Spleen (tissue), 11 donors: ENCODE results near the gene SMG7. TPM values are rescaled to one million over a fixed set of nuclear protein-coding genes. Genes with fewer than 3 reads are reported as not detected.

Experiments used
- DNase-seq: peaks from one replicate; pipeline ENCODE4 v3.0.0-alpha.2; 2020
- H3K27ac ChIP-seq, 8 donors: fragments of 200-600 bp; sonication (generic) in 7 of 8; 1 replicate in 4 of 8; 2 replicates in 4 of 8; pipeline versions ENCODE4 v1.5.0 to v1.8.0; 2016 to 2021; ENCODE audit warnings: inconsistent platforms in 4 of 8, mild to moderate bottlenecking in 4 of 8, moderate library complexity in 1 of 8
- H3K27me3 ChIP-seq, 7 donors: fragments of 200-600 bp; sonication (generic) in 6 of 7; replicated peaks in 1 of 7; 1 replicate in 4 of 7; 2 replicates in 3 of 7; pipeline versions ENCODE4 v1.5.0 to v1.8.0; 2016 to 2021; ENCODE audit warnings: inconsistent platforms in 3 of 7, mild to moderate bottlenecking in 1 of 7
- H3K36me3 ChIP-seq, 6 donors: fragments of 200-600 bp; sonication (generic) in 5 of 6; 1 replicate in 4 of 6; 2 replicates in 2 of 6; pipeline versions ENCODE4 v1.5.0 to v1.8.0; 2016 to 2021; ENCODE audit warnings: inconsistent platforms in 2 of 6
- H3K4me1 ChIP-seq, 6 donors: fragments of 200-600 bp; sonication (generic) in 5 of 6; 1 replicate in 3 of 6; 2 replicates in 3 of 6; pipeline versions ENCODE4 v1.5.0 to v1.8.0; 2016 to 2021; ENCODE audit warnings: inconsistent platforms in 3 of 6
- H3K4me3 ChIP-seq, 8 donors: fragments of 200-600 bp; sonication (generic) in 7 of 8; 1 replicate in 4 of 8; 2 replicates in 4 of 8; pipeline versions ENCODE4 v1.5.0 to v1.8.0; 2016 to 2021; ENCODE audit warnings: inconsistent platforms in 4 of 8, mild to moderate bottlenecking in 4 of 8, moderate library complexity in 2 of 8
- H3K9me3 ChIP-seq, 8 donors: fragments of 200-600 bp; sonication (generic) in 7 of 8; 1 replicate in 4 of 8; 2 replicates in 4 of 8; pipeline versions ENCODE4 v1.5.0 to v1.8.0; 2016 to 2021; ENCODE audit warnings: inconsistent platforms in 4 of 8
- POLR2A ChIP-seq, 3 donors: fragments of 450-650 bp; IDR thresholded peaks; one replicate each; pipeline ENCODE4 v1.5.1; 2017; ENCODE audit warnings: antibody characterized with exemption in 3 of 3, mild to moderate bottlenecking in 1 of 3
- POLR2AphosphoS5 ChIP-seq, 3 donors: sonication (generic); formaldehyde crosslinking; IDR thresholded peaks; one replicate each; pipeline ENCODE4 v1.5.1; 2017; ENCODE audit warnings: antibody characterized with exemption in 3 of 3
- WGBS, 5 donors: extraction: QIAGEN DNeasy Blood & Tissue Kit in 3 of 5; methylation state at CpG; one replicate each; pipeline versions ENCODE4 v1.1.5 to v1.1.7; 2013 to 2018; 5-methylcytosine and 5-hydroxymethylcytosine counted together
- intact Hi-C: fragments of 100-400 bp; cut with DNase I; formaldehyde crosslinking; loops from one replicate; pipeline ENCODE4 v1.15.0; 2023; ENCODE audit warnings: low total_unique reads
- polyA plus RNA-seq, 3 donors: library from polyadenylated mRNA; stranded (reverse); fragments of 200-250 nt; gene quantifications; one replicate each; pipeline ENCODE4 v1.2.1, GENCODE V29; 2013
- total RNA-seq, 7 donors: library from RNA; depleted of rRNA in 3 of 7; stranded (reverse); fragments of >200 nt in 3 of 7; fragmentation: NEBNext Ultra II Directional in 4 of 7; extraction: Animal tissue kit (Norgen Biotek cat#: 25700) in 4 of 7; gene quantifications; one replicate each; pipeline versions ENCODE4 v1.1.0 to v1.2.1, GENCODE V29; 2016 to 2021
- TF ChIP-seq, protein P1 (sequence below), 11 experiments: fragments of 200-600 bp in 7 of 11; fragments of 450-650 bp in 4 of 11; sonication (generic) in 4 of 11; IDR thresholded peaks in 8 of 11; conservative IDR thresholded peaks in 3 of 11; 1 replicate in 7 of 11; 2 replicates in 4 of 11; pipeline versions ENCODE4 v1.4.0 to v1.8.0; 2016 to 2021; ENCODE audit warnings: antibody characterized with exemption in 11 of 11, inconsistent platforms in 4 of 11, mild to moderate bottlenecking in 1 of 11
- donor health status: healthy with polysubstance abuse.
- donor health status: DM: no; HTN: no; CAD: no; lungs with moderate emphysema.
- donor health status: DM: no; HTN: no; CAD: no.
- donor health status: Bipolar disorder and iron deficiency.
- donor health status: healthy.
- donor health status: DM: no; HTN: no; CAD: no.
- donor health status: DM: yes; HTN: yes; CAD: no.

The SMG7 gene
- total and polyA plus RNA-seq, 10 donors: 14.1 to 116 (median 53.5) TPM

GRCh38 chr1:183552441-183552840, 80.1 kb downstream of the SMG7 start:
- 84 to 89% (median 87%) methylated on average over 7 of the region's 7 CpGs for WGBS, 5 donors
- intact Hi-C loops: no loop called here
- Histone ChIP-seq H3K4me3 (no peak overlapping the region), H3K9me3 (no peaks in the 10 kb centered on the region), H3K27me3 (no peaks in the 10 kb centered on the region), H3K36me3 (peaks cover 0 to 100% (median 73%) of the 10 kb centered on the region in 6 donors), H3K4me1 (peaks cover 0 to 23% (median 6%) of the 10 kb centered on the region in 6 donors), H3K27ac (peak overlapping the region in 2 of 8 donors; percentile 3 to 25)
- TF ChIP-seq POLR2A (IDR thresholded peaks at IDR 0.05) (no peak), POLR2AphosphoS5 (IDR thresholded peaks at IDR 0.05) (no peak)
- TF ChIP-seq, protein P1, sequence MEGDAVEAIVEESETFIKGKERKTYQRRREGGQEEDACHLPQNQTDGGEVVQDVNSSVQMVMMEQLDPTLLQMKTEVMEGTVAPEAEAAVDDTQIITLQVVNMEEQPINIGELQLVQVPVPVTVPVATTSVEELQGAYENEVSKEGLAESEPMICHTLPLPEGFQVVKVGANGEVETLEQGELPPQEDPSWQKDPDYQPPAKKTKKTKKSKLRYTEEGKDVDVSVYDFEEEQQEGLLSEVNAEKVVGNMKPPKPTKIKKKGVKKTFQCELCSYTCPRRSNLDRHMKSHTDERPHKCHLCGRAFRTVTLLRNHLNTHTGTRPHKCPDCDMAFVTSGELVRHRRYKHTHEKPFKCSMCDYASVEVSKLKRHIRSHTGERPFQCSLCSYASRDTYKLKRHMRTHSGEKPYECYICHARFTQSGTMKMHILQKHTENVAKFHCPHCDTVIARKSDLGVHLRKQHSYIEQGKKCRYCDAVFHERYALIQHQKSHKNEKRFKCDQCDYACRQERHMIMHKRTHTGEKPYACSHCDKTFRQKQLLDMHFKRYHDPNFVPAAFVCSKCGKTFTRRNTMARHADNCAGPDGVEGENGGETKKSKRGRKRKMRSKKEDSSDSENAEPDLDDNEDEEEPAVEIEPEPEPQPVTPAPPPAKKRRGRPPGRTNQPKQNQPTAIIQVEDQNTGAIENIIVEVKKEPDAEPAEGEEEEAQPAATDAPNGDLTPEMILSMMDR (IDR thresholded peaks at IDR 0.05 in 8 of 11, conservative IDR thresholded peaks at IDR 0.05 in 3 of 11): no peak
- DNase-seq: peak; percentile 17

GRCh38 chr1:183552891-183553290, 80.6 kb downstream of the SMG7 start:
- Histone ChIP-seq H3K9me3 (no peaks in the 10 kb centered on the region), H3K27me3 (no peaks in the 10 kb centered on the region), H3K27ac (peak overlapping the region in 1 of 8 donors; percentile 25), H3K36me3 (peaks cover 0 to 100% (median 75%) of the 10 kb centered on the region in 6 donors), H3K4me1 (peaks cover 0 to 20% (median 5%) of the 10 kb centered on the region in 6 donors), H3K4me3 (no peak overlapping the region)
- WGBS, 5 donors: 86 to 92% (median 91%) methylated on average over 6 of the region's 6 CpGs
- peak; percentile 63 for DNase-seq
- intact Hi-C loops: no loop called here
- TF ChIP-seq POLR2AphosphoS5 (IDR thresholded peaks at IDR 0.05) (no peak), POLR2A (IDR thresholded peaks at IDR 0.05) (no peak)
- TF ChIP-seq, protein P1 (IDR thresholded peaks at IDR 0.05 in 8 of 11, conservative IDR thresholded peaks at IDR 0.05 in 3 of 11): no peak

DNA sequence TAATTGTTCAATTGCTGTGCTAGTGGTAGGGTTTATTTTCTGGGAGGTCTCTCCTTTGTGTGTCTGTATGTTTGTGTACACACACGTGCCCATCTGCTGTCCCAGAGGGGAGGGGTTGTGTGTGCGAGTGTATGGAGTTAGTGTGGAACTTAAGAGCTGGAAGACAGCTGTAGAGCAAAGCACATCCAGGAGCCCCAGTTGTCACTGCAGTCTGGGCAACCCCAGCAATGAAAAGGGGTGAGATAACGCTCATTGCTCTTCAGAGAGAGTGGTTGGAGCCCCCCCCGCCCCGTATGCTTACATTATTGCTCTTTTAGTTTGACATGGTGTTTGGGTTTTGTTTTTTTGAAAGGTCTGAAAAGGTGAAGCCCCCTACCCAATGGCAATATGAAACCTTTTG, 81.0 kb downstream of the SMG7 start:
- Histone ChIP-seq H3K27ac (peak overlapping the region in 1 of 8 donors; percentile 25), H3K4me1 (peaks cover 0 to 15% (median 4%) of the 10 kb centered on the region in 6 donors), H3K9me3 (no peaks in the 10 kb centered on the region), H3K36me3 (peaks cover 0 to 100% (median 75%) of the 10 kb centered on the region in 6 donors), H3K27me3 (no peaks in the 10 kb centered on the region), H3K4me3 (no peak overlapping the region)
- DNase-seq: peak; percentile 31
- intact Hi-C loops: no loop called here
- TF ChIP-seq POLR2A (IDR thresholded peaks at IDR 0.05): no peak
- TF ChIP-seq POLR2AphosphoS5 (IDR thresholded peaks at IDR 0.05): no peak
- TF ChIP-seq, protein P1 (IDR thresholded peaks at IDR 0.05 in 8 of 11, conservative IDR thresholded peaks at IDR 0.05 in 3 of 11): no peak
- 82 to 94% (median 90%) methylated on average over 4 to 5 of the region's 5 CpGs for WGBS, 5 donors

GRCh38 chr1:183553764-183554163, 81.5 kb downstream of the SMG7 start:
- intact Hi-C loops: no loop called here
- DNase-seq: no peak
- peaks cover 0 to 100% (median 74%) of the 10 kb centered on the region in 6 donors for H3K36me3 ChIP-seq
- H3K27me3 ChIP-seq: no peaks in the 10 kb centered on the region
- TF ChIP-seq POLR2AphosphoS5 (IDR thresholded peaks at IDR 0.05): no peak
- no peak for TF ChIP-seq POLR2A (IDR thresholded peaks at IDR 0.05)
- TF ChIP-seq, protein P1 (IDR thresholded peaks at IDR 0.05 in 8 of 11, conservative IDR thresholded peaks at IDR 0.05 in 3 of 11): no peak
- no peak overlapping the region for H3K27ac ChIP-seq
- H3K4me1 ChIP-seq: peaks cover 0 to 14% (median 4%) of the 10 kb centered on the region in 6 donors
- no peak overlapping the region for H3K4me3 ChIP-seq
- no peaks in the 10 kb centered on the region for H3K9me3 ChIP-seq
- 92 to 98% (median 95%) methylated on average over 3 of the region's 3 CpGs for WGBS, 5 donors
